Measurements from ENCODE around the gene ATP6V1F.
A peak's percentile ranks its signal among the peaks of the same experiment; 100 is the strongest.

Gene ATP6V1F

GRCh38 chr7:128869138-128869943, 6.7 kb downstream of the ATP6V1F start:
- Histone ChIP-seq H2BK5ac (ENCODE audit: low read depth, low read length, poor library complexity) (no peak overlapping the region), H3K4me2 (ENCODE audit: low read length) (peak overlapping the region; percentile 96), H3K36me3 (ENCODE audit: control insufficient read depth in 1 of 2, insufficient read depth in 2 of 2, low read length in 2 of 2) (peaks cover 16 to 18% of the 10 kb centered on the region in 2 experiments), H3K14ac (ENCODE audit: low read length) (no peak overlapping the region), H3K27ac (ENCODE audit: low read depth, low read length) (no peak overlapping the region), H3K79me2 (ENCODE audit: control insufficient read depth, insufficient read depth, low read length, poor library complexity) (no peaks in the 10 kb centered on the region), H2BK120ac (ENCODE audit: insufficient read depth, low read length, poor library complexity) (peak overlapping the region; percentile 49), H3K79me1 (ENCODE audit: low read length) (peaks cover 15% of the 10 kb centered on the region), H3K4me1 (ENCODE audit: control insufficient read depth in 1 of 2, insufficient read depth in 2 of 2, low read length in 2 of 2) (peaks cover 26 to 35% of the 10 kb centered on the region in 2 experiments), H2AK5ac (ENCODE audit: low read length) (no peak overlapping the region), H4K8ac (ENCODE audit: low read depth, low read length) (peak overlapping the region; percentile 45), H3K9me3 (ENCODE audit: insufficient read depth, low read depth, low read length) (no peaks in the 10 kb centered on the region), H3K4me3 (ENCODE audit: low read depth, low read length) (peak overlapping the region; percentile 66), H4K91ac (ENCODE audit: low read depth, low read length) (peak overlapping the region; percentile 41), H3K27me3 (ENCODE audit: insufficient read depth, low read length) (peaks cover 27% of the 10 kb centered on the region), H2BK12ac (ENCODE audit: low read length) (no peak overlapping the region), H3K9ac (ENCODE audit: low read length) (no peak overlapping the region), H4K12ac (ENCODE audit: low read depth, low read length) (peak overlapping the region; percentile 28), H2AFZ (ENCODE audit: insufficient read depth, low read length, poor library complexity) (no peak overlapping the region), H3K18ac (ENCODE audit: low read length) (no peak overlapping the region), H3K4ac (ENCODE audit: low read depth, low read length) (no peak overlapping the region), H3K23ac (ENCODE audit: low read length) (no peak overlapping the region)
- DNase-seq, result peak; percentile 66 to 80
- no CpG with 5 or more reads among the region's 86 CpGs for WGBS (ENCODE audit: extremely low coverage, insufficient coverage, insufficient read length)

DNA sequence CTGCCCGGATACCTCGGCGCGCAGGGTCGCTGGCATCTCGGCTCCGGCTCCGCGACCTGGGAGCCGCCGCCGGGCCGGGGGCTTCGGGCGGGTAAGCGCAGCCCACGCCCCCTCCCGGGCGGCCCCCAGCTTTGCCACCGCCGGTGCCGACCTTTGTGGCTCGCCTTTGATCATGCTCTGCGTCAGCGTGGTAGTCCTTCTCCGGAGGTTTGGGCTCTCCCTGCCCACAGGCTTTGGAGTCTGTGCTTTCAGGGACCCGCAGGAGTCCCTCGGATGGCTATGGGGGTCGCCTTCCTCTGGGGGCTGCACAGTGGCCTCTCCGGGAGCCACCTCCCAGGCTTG, 7.3 kb downstream of the ATP6V1F start:
- Histone ChIP-seq H4K91ac (ENCODE audit: low read depth, low read length) (peak overlapping the region; percentile 7), H3K36me3 (ENCODE audit: control insufficient read depth in 1 of 2, insufficient read depth in 2 of 2, low read length in 2 of 2) (peaks cover 16% of the 10 kb centered on the region in 2 experiments), H3K4ac (ENCODE audit: low read depth, low read length) (no peak overlapping the region), H3K27me3 (ENCODE audit: insufficient read depth, low read length) (peaks cover 27% of the 10 kb centered on the region), H2AFZ (ENCODE audit: insufficient read depth, low read length, poor library complexity) (no peak overlapping the region), H2BK120ac (ENCODE audit: insufficient read depth, low read length, poor library complexity) (peak overlapping the region; percentile 48), H2BK5ac (ENCODE audit: low read depth, low read length, poor library complexity) (no peak overlapping the region), H4K12ac (ENCODE audit: low read depth, low read length) (no peak overlapping the region), H3K18ac (ENCODE audit: low read length) (no peak overlapping the region), H3K14ac (ENCODE audit: low read length) (no peak overlapping the region), H3K79me1 (ENCODE audit: low read length) (peaks cover 15% of the 10 kb centered on the region), H3K4me2 (ENCODE audit: low read length) (peak overlapping the region; percentile 96), H3K9ac (ENCODE audit: low read length) (no peak overlapping the region), H2BK12ac (ENCODE audit: low read length) (no peak overlapping the region), H3K27ac (ENCODE audit: low read depth, low read length) (no peak overlapping the region), H2AK5ac (ENCODE audit: low read length) (peak overlapping the region; percentile 12), H4K8ac (ENCODE audit: low read depth, low read length) (peak overlapping the region; percentile 45), H3K23ac (ENCODE audit: low read length) (no peak overlapping the region), H3K9me3 (ENCODE audit: insufficient read depth, low read depth, low read length) (no peaks in the 10 kb centered on the region), H3K79me2 (ENCODE audit: control insufficient read depth, insufficient read depth, low read length, poor library complexity) (no peaks in the 10 kb centered on the region), H3K4me3 (ENCODE audit: low read depth, low read length) (no peak overlapping the region), H3K4me1 (ENCODE audit: control insufficient read depth in 1 of 2, insufficient read depth in 2 of 2, low read length in 2 of 2) (peaks cover 31 to 39% of the 10 kb centered on the region in 2 experiments)
- no peak for DNase-seq
- no CpG with 5 or more reads among the region's 30 CpGs for WGBS (ENCODE audit: extremely low coverage, insufficient coverage, insufficient read length)

DNA sequence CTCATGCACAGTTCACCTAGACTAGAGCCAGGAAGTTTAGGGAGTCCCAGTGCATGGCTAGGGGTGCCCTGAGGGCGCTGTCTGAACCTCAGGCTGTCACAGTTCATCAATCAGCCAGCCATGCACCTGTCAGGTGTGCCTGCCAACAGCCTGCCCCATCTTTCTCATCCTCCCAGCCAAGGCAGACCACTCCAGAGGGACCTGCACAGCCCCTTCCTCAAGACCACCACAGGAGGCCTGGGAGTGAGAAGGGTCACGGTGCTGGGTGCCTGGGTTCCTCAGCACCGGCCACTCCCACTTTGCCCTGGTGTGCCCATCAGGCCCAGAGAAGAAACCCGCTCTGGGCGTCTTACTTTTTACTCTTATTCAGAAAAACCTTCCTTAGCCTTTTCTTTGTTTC, 8.4 kb downstream of the ATP6V1F start:
- no peak overlapping the region for H4K8ac ChIP-seq (ENCODE audit: low read depth, low read length)
- H2BK5ac ChIP-seq (ENCODE audit: low read depth, low read length, poor library complexity), result no peak overlapping the region
- H2BK12ac ChIP-seq (ENCODE audit: low read length), result no peak overlapping the region
- H3K18ac ChIP-seq (ENCODE audit: low read length), result no peak overlapping the region
- no peak overlapping the region for H3K27ac ChIP-seq (ENCODE audit: low read depth, low read length)
- no peak for DNase-seq
- peaks cover 35 to 41% of the 10 kb centered on the region in 2 experiments for H3K4me1 ChIP-seq (ENCODE audit: control insufficient read depth in 1 of 2, insufficient read depth in 2 of 2, low read length in 2 of 2)
- H2BK120ac ChIP-seq (ENCODE audit: insufficient read depth, low read length, poor library complexity), result peak overlapping the region; percentile 26
- no peak overlapping the region for H3K4ac ChIP-seq (ENCODE audit: low read depth, low read length)
- H3K36me3 ChIP-seq (ENCODE audit: control insufficient read depth in 1 of 2, insufficient read depth in 2 of 2, low read length in 2 of 2), result peaks cover 4 to 7% of the 10 kb centered on the region in 2 experiments
- H3K9me3 ChIP-seq (ENCODE audit: insufficient read depth, low read depth, low read length), result no peaks in the 10 kb centered on the region
- H4K91ac ChIP-seq (ENCODE audit: low read depth, low read length), result peak overlapping the region; percentile 5
- no peak overlapping the region for H3K9ac ChIP-seq (ENCODE audit: low read length)
- no peak overlapping the region for H3K23ac ChIP-seq (ENCODE audit: low read length)
- WGBS (ENCODE audit: extremely low coverage, insufficient coverage, insufficient read length), result no CpG with 5 or more reads among the region's 5 CpGs
- H4K12ac ChIP-seq (ENCODE audit: low read depth, low read length), result no peak overlapping the region
- H3K79me2 ChIP-seq (ENCODE audit: control insufficient read depth, insufficient read depth, low read length, poor library complexity), result no peaks in the 10 kb centered on the region
- H2AK5ac ChIP-seq (ENCODE audit: low read length), result peak overlapping the region; percentile 5
- H2AFZ ChIP-seq (ENCODE audit: insufficient read depth, low read length, poor library complexity), result no peak overlapping the region
- no peak overlapping the region for H3K14ac ChIP-seq (ENCODE audit: low read length)
- no peak overlapping the region for H3K4me2 ChIP-seq (ENCODE audit: low read length)
- no peak overlapping the region for H3K4me3 ChIP-seq (ENCODE audit: low read depth, low read length)
- H3K79me1 ChIP-seq (ENCODE audit: low read length), result peaks cover 15% of the 10 kb centered on the region
- peaks cover 27% of the 10 kb centered on the region for H3K27me3 ChIP-seq (ENCODE audit: insufficient read depth, low read length)

DNA sequence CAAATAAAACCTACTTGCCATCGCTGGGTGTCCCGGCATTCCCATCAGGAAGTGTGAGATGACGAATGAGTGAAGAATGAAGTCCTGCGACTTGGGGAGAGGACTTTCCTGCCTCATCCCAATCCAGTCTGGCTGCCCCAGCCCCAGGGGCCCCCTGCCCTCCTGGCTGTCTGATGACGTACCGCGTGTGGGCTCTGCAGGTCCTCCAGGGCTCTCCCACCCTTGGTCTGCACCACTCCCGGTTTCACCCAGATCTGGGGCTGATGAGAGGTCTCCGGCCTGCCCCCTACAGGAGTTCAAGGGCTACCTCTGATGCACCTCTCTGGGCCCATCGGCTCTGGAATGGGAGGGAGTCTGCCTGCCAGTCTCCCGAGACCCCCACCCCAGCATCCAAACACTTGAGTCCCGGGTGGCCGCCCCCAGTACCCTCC, 9.8 kb downstream of the ATP6V1F start:
- no peak overlapping the region for H3K23ac ChIP-seq (ENCODE audit: low read length)
- peaks cover 27% of the 10 kb centered on the region for H3K27me3 ChIP-seq (ENCODE audit: insufficient read depth, low read length)
- peak overlapping the region; percentile 63 for H4K8ac ChIP-seq (ENCODE audit: low read depth, low read length)
- H4K91ac ChIP-seq (ENCODE audit: low read depth, low read length), result peak overlapping the region; percentile 90
- no peak overlapping the region for H2BK12ac ChIP-seq (ENCODE audit: low read length)
- H3K4me3 ChIP-seq (ENCODE audit: low read depth, low read length), result no peak overlapping the region
- H2AK5ac ChIP-seq (ENCODE audit: low read length), result peak overlapping the region; percentile 77
- no peak overlapping the region for H4K12ac ChIP-seq (ENCODE audit: low read depth, low read length)
- no peak overlapping the region for H3K4ac ChIP-seq (ENCODE audit: low read depth, low read length)
- peaks cover 15% of the 10 kb centered on the region for H3K79me1 ChIP-seq (ENCODE audit: low read length)
- peak; percentile 89 to 90 for DNase-seq
- peak overlapping the region; percentile 6 for H2BK5ac ChIP-seq (ENCODE audit: low read depth, low read length, poor library complexity)
- H3K4me1 ChIP-seq (ENCODE audit: control insufficient read depth in 1 of 2, insufficient read depth in 2 of 2, low read length in 2 of 2), result peaks cover 35 to 41% of the 10 kb centered on the region in 2 experiments
- H3K79me2 ChIP-seq (ENCODE audit: control insufficient read depth, insufficient read depth, low read length, poor library complexity), result no peaks in the 10 kb centered on the region
- H3K9ac ChIP-seq (ENCODE audit: low read length), result no peak overlapping the region
- H3K27ac ChIP-seq (ENCODE audit: low read depth, low read length), result no peak overlapping the region
- H3K4me2 ChIP-seq (ENCODE audit: low read length), result no peak overlapping the region
- no peaks in the 10 kb centered on the region for H3K9me3 ChIP-seq (ENCODE audit: insufficient read depth, low read depth, low read length)
- H2BK120ac ChIP-seq (ENCODE audit: insufficient read depth, low read length, poor library complexity), result peak overlapping the region; percentile 80
- H3K14ac ChIP-seq (ENCODE audit: low read length), result peak overlapping the region; percentile 63
- no peak overlapping the region for H2AFZ ChIP-seq (ENCODE audit: insufficient read depth, low read length, poor library complexity)
- H3K18ac ChIP-seq (ENCODE audit: low read length), result peak overlapping the region; percentile 54
- no peaks in the 10 kb centered on the region for H3K36me3 ChIP-seq (ENCODE audit: control insufficient read depth in 1 of 2, insufficient read depth in 2 of 2, low read length in 2 of 2)
- no CpG with 5 or more reads among the region's 13 CpGs for WGBS (ENCODE audit: extremely low coverage, insufficient coverage, insufficient read length)
